ENCODE results near the gene SLC39A1.
A peak's percentile ranks its signal among the peaks of the same experiment; 100 is the strongest.

SLC39A1 gene

DNA sequence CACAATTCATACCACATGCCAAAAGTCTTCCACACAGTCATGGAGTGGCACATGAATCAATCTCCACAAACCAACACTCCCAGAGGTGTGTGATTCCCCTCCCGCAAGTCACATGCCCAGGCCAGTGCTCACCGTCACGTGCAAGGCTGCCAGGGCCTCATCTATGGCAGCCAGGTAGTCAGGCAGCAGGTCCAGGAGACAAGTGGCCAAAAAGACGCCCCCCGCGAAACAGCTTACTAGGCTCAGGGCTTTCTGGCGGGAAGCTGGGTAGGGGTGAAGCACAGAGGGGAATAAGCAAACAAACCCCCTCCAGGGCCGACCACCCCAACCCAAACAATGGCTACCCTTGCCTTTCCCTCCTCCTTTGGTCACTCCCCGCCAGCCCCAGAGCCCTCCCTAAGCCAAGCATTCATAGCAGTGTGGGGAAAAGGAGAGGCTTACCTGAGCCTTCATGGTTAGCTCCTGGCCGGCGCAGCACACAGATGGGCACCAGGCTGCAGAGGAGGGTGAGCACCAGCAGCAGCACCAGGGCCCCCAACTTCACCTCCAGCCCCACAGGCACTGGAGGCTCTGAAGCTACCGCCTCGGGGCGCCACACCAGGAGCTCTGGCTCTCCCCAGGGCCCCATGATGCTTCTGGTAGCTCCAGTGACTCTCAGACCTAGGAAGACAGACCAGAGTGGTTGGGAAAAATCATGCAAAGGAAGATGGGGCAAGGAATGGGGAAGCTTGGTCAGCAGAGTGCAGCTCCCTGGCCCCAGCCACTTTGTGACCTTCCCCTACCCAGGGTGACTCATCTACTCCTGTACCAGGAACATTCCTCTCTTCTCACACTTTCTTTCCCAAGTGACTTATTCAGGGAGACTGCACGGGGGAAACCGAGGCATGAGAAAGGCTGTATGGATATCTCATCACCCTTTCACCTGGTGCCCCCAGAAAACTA, 978 bp downstream of the SLC39A1 start:
- no peak for ATAC-seq
- Mint-ChIP-seq H3K4me1 (peaks cover 62% of the 10 kb centered on the region), H3K9me3 (no peaks in the 10 kb centered on the region), H3K4me3 (peak overlapping the region; percentile 87), H3K27me3 (no peaks in the 10 kb centered on the region), H3K27ac (peak overlapping the region; percentile 85), H3K36me3 (peaks cover 28% of the 10 kb centered on the region)

DNA sequence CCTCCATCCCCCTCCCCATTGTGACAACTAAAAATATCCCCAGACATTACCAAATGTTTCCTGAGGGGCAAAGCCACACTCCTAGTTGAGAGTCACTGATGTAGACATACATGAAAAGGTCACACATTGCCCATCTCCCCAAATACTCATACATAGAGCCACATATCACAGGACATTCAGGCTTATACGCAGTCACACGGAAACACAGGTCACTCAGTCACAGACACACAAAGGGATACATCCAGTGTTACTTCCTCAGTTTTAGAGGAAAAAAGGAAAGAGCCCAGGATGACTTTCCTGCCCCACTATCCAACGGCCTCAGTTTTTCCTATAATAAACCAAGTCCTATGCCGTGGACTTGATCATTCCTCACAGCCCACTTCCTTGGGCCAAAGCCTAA, 1.9 kb downstream of the SLC39A1 start:
- Mint-ChIP-seq H3K9me3 (no peaks in the 10 kb centered on the region), H3K4me3 (peak overlapping the region; percentile 87), H3K27me3 (no peaks in the 10 kb centered on the region), H3K4me1 (peaks cover 65% of the 10 kb centered on the region), H3K36me3 (peaks cover 35% of the 10 kb centered on the region), H3K27ac (peak overlapping the region; percentile 85)
- no peak for ATAC-seq

DNA sequence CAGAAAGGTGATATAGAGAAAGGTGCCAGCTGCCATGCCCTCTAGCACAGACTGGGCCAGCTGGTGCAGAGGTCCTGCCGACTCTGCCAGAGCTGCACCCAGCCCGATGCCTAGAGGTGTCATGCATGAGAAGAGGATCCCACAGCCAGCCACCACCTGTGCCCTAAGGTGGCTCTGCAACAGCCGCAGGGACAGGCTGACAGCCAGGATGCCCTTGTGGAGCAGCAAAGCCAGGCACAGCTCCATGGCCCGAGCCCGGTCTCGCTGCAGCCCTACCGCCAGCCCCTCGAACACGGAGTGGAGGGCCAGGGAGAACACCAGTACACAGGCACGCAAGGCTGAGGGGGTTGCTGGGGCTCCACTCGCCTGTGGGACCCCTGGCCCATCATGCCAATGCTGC, 3.1 kb downstream of the SLC39A1 start:
- H3K9me3 Mint-ChIP-seq, result no peaks in the 10 kb centered on the region
- ATAC-seq, result no peak
- peaks cover 35% of the 10 kb centered on the region for H3K36me3 Mint-ChIP-seq
- no peak overlapping the region for H3K4me3 Mint-ChIP-seq
- no peaks in the 10 kb centered on the region for H3K27me3 Mint-ChIP-seq
- H3K27ac Mint-ChIP-seq, result peak overlapping the region; percentile 94
- H3K4me1 Mint-ChIP-seq, result peaks cover 64% of the 10 kb centered on the region

DNA sequence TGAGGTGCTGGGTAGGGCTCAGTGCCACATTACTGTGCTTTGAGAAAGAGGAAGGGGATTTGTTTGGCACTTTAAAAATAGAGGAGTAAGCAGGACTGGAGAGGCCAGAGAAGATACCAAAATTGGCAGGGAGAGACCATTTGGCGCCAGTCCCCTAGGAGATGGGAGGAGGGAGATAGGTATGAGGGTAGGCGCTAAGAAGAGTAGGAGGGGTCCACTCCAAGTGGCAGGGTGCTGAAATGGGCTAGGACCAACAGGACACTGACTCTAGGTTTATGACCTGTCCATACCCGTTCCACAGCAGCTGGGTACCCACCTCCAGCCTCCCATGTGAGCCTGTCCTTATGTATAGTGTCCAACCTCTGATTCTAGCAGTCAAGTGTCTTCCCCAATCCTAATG, 3.9 kb downstream of the SLC39A1 start:
- Mint-ChIP-seq H3K27me3 (no peaks in the 10 kb centered on the region), H3K4me3 (peak overlapping the region; percentile 10), H3K9me3 (no peaks in the 10 kb centered on the region), H3K36me3 (peaks cover 38% of the 10 kb centered on the region), H3K4me1 (peaks cover 65% of the 10 kb centered on the region), H3K27ac (peak overlapping the region; percentile 94)
- ATAC-seq, result no peak

DNA sequence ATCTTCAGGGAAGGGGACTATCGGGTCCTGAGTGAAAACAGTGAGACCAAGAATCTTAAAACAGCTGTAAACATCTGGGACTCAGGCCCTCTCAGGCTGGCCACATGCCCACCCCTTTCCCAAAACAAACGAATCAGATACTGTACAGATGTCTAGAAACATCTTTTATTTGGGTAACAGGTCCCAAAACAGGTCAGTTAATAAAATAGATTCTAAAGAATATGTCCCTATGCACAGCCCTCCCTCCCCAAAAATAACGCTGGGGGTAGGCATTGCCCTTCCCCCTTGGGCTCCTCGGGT, 4.4 kb downstream of the SLC39A1 start:
- Mint-ChIP-seq H3K36me3 (peaks cover 43% of the 10 kb centered on the region), H3K4me3 (peak overlapping the region; percentile 90), H3K27me3 (no peaks in the 10 kb centered on the region), H3K27ac (peak overlapping the region; percentile 94), H3K4me1 (peaks cover 65% of the 10 kb centered on the region), H3K9me3 (no peaks in the 10 kb centered on the region)
- no peak for ATAC-seq

DNA sequence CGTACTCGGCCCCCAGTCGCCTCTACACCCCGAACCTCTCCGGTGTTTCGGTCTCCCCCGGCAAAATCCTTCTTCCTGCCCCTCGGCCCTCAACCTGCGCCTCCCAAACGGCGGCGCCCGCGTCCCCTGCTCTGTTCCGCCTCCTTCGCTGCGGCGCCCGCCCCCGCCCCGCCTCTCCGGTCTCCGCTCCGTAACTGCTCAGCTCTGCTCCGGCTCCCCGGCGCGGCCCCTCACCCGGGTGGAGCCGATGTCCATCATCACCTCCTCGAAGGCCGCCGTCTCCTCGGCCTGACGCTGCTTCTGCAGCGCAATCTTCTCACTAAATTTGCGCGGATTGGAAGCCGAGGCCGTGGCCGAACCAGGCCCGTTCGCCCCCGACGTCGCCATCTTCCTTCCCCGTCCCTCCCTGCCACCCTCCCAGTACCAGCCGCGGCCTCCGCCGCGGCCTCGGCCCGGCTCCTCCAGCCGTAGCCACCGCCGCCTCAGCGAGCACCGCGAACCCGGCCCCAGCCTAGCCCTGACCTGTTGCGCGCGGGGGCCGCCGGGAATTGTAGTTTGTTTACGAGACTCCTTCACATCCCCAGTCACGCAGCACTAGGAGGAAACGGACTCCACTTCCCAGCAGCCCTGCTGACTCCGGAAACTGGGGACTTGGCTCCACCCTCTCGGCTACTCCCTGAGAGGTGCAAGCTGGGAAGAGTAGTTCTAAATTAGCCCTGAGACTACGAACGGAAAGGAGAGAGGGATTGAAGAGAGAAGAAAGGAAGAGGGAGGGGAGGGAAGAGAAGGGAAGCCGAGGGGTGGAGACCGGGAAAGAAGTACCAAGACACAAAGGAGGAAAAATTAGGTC, 5.0 kb downstream of the SLC39A1 start, which contains the start of gene CRTC2:
Gene CRTC2, minus strand, starts transcription at position 502 of the 850 bp plus-strand sequence. Its CDS starts 115 bp downstream, at position 387.
- peak within 1 kb of the TSS; percentile 94 for H3K27ac Mint-ChIP-seq
- peak; percentile 94 for ATAC-seq
- H3K4me3 Mint-ChIP-seq, result peak within 1 kb of the TSS; percentile 90
- H3K4me1 Mint-ChIP-seq, result peaks cover 68% of the 10 kb centered on the region
- H3K36me3 Mint-ChIP-seq, result peaks cover 46% of the 10 kb centered on the region
- H3K9me3 Mint-ChIP-seq, result no peaks in the 10 kb centered on the region
- no peaks in the 10 kb centered on the region for H3K27me3 Mint-ChIP-seq

DNA sequence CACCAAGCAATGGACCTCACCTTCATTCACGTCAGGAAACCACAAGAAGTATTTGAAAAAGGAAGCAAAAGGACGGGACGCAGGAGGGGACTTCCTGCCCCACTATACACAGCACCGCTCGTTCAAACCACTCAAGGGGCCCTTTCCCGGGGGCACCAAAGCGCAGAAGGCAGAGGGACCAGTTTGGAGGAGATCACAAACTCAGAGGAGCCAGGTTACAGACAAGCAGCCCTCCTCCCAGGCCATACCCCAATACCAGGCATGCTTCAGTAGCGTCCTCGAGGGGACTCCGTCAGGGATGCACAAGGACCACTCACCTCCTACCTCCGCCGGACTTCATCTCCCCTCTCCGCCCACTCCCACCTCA, 5.6 kb downstream of the SLC39A1 start:
- ATAC-seq, result peak; percentile 56
- no peaks in the 10 kb centered on the region for H3K9me3 Mint-ChIP-seq
- H3K27ac Mint-ChIP-seq, result peak overlapping the region; percentile 94
- H3K4me3 Mint-ChIP-seq, result peak overlapping the region; percentile 90
- no peaks in the 10 kb centered on the region for H3K27me3 Mint-ChIP-seq
- H3K36me3 Mint-ChIP-seq, result peaks cover 50% of the 10 kb centered on the region
- H3K4me1 Mint-ChIP-seq, result peaks cover 68% of the 10 kb centered on the region

DNA sequence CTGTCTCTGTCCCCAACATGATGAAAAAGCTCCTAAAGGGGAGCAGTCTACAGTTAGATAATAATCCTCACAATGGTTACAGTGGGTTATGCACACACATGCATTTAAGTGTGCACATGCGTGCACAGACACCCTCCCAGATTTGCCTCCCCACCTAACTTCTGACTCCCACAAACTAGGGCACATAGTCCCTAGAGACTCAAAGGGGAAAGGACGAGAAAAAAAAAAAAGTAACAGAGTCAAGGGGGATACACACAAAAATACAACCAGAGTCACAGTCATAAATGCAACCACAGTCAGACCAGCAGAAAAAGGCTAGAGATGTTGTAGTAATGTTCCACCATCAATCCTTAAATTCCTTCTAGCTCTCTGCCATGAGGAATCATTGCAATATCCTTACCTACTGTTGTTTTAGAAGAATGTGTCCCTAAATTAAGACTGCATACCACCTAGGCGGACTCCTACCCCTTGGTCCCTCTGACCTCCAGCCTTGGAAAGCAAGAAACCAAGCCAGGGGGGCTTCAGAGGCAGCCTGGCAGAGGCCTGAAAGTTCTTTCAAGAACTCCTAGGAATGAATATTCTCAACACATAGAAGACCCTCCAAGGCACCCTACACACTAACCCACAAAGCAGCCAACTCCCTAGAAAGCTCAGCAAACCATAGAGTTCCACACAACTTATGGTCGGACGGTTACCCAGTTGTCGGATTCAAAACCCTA, 6.2 kb downstream of the SLC39A1 start:
- H3K36me3 Mint-ChIP-seq, result peaks cover 51% of the 10 kb centered on the region
- ATAC-seq, result no peak
- no peaks in the 10 kb centered on the region for H3K9me3 Mint-ChIP-seq
- peak overlapping the region; percentile 90 for H3K4me3 Mint-ChIP-seq
- peaks cover 67% of the 10 kb centered on the region for H3K4me1 Mint-ChIP-seq
- no peaks in the 10 kb centered on the region for H3K27me3 Mint-ChIP-seq
- H3K27ac Mint-ChIP-seq, result peak overlapping the region; percentile 94

DNA sequence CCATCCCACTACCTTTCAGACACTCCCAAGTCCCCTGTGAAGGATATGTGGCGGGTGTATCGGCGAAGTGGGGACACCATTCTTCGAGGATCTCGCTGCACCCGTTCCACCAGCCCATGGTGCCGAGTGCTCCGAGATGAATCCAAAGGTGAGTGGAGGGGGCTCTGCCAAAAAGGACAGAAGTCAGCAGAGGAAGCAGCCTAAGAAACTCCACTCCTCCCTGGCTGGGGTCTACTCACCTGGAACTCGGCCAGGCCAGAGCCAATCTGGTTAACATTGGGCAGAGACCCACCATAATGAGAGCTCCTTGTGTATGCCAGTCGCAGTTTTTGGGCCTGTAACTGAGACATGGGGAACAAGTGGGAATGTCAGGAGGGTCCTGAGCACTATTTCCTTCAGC, 8.5 kb downstream of the SLC39A1 start:
- H3K4me3 Mint-ChIP-seq, result no peak overlapping the region
- H3K27me3 Mint-ChIP-seq, result no peaks in the 10 kb centered on the region
- H3K9me3 Mint-ChIP-seq, result no peaks in the 10 kb centered on the region
- H3K36me3 Mint-ChIP-seq, result peaks cover 66% of the 10 kb centered on the region
- no peak for ATAC-seq
- no peak overlapping the region for H3K27ac Mint-ChIP-seq
- H3K4me1 Mint-ChIP-seq, result peaks cover 74% of the 10 kb centered on the region

DNA sequence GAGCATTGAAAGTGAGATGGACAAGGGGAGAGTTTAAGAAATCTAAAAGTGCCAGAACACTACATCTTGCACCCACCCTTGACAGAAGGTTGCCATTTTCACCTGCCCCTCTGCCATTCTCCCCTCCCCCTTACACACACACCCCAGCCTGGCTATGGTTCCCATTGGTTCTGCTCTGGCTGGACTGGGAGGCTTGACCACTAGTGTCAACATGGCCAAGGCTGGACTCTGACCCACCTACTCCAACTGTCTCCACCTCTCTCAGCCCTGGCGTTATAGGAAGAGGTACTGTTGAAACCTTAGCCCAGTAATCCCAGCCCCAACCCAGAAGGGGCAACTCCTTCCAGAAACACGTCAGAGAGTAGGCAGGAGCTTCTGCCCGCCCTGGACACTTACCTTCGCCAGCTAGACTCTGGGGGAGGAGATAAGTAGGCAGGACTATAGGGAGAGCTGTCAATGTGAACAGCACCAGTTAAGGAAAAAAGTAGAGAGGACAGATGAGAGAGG, 9.4 kb downstream of the SLC39A1 start:
- Mint-ChIP-seq H3K36me3 (peaks cover 63% of the 10 kb centered on the region), H3K27ac (peak overlapping the region; percentile 52), H3K27me3 (no peaks in the 10 kb centered on the region), H3K4me3 (peak overlapping the region; percentile 11), H3K4me1 (peaks cover 73% of the 10 kb centered on the region), H3K9me3 (no peaks in the 10 kb centered on the region)
- no peak for ATAC-seq

DNA sequence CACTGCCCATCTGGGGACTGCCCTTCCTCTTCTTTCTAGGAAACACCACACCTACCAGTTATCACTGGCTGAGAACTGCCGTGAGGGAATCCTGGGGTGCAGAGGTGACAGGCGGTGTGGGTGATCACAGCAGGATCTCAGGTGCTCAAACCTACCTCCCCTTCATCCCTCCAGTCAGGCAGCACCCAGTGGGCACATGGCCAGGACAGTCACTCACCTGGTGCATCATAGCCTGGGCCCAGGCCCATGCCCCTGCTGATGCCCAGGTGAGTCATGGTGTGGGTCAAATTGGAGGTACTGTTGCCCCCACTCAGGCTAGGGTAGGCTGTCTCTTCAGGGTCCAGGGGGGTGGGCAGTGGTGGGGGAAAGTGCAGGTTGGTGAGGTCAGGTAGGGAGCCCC, 11.5 kb downstream of the SLC39A1 start:
- peak overlapping the region; percentile 55 for H3K27ac Mint-ChIP-seq
- no peaks in the 10 kb centered on the region for H3K9me3 Mint-ChIP-seq
- no peaks in the 10 kb centered on the region for H3K27me3 Mint-ChIP-seq
- H3K36me3 Mint-ChIP-seq, result peaks cover 57% of the 10 kb centered on the region
- peaks cover 79% of the 10 kb centered on the region for H3K4me1 Mint-ChIP-seq
- no peak overlapping the region for H3K4me3 Mint-ChIP-seq
- no peak for ATAC-seq

DNA sequence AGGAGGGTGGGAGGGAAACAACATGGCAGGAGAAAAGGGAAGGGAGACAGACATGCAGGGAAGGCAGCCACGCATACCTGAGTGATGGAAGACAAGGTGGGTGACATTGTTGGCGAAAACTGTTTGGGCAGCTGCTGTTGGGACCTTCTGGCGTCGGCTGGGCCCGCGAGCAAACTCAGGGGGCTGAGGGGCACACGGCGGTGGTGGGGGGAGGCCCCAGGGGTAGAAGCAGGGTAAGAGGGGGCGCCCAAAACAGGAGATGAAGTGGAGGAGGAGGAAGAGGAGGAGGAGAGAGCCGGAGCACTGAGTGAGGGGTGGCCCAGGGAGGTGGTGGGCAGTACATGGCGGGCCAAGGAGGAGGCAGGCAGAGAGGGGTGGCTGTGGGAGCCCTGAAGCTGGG, 12.2 kb downstream of the SLC39A1 start:
- Mint-ChIP-seq H3K27me3 (no peaks in the 10 kb centered on the region), H3K27ac (peak overlapping the region; percentile 55), H3K36me3 (peaks cover 55% of the 10 kb centered on the region), H3K4me3 (no peak overlapping the region), H3K4me1 (peaks cover 76% of the 10 kb centered on the region), H3K9me3 (no peaks in the 10 kb centered on the region)
- no peak for ATAC-seq

DNA sequence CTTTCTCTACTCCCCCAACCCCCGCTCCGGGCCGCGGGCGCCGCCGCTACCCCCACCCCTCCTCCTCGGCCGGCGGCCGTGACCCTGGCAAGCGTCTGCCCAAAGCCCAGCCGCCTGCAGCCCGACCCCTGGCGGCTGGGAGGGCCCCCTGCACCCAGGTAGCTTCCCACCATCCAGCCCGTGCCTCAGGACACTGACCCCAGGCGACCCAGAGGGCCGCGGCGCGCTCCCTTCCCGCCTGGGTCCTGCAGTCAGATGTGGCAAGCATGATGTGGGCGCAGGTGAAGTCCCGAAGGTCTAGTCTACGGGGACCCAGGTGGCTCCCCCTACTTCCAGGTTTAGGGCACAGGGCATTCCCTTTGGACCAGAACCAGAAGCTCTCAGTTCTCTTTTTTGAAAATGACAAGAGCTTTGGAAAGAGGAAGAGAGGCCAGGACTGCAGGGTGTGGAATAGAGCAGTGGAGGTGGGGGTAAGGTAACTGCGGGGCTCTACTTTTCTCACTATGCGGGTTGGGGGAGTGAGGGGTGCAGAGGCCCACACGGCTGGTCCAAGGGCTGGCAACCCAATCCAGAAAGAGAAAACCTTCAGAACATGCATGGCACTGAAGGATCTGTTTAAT, 16.6 kb downstream of the SLC39A1 start, which contains the start of gene DENND4B:
Gene DENND4B, minus strand, starts transcription at position 97 of the 620 bp plus-strand sequence. CDS start 2,344 bp downstream, outside the sequence.
- H3K36me3 Mint-ChIP-seq, result peaks cover 59% of the 10 kb centered on the region
- H3K27me3 Mint-ChIP-seq, result no peaks in the 10 kb centered on the region
- peak; percentile 79 for ATAC-seq
- peak within 1 kb of the TSS; percentile 95 for H3K4me3 Mint-ChIP-seq
- H3K9me3 Mint-ChIP-seq, result no peaks in the 10 kb centered on the region
- H3K27ac Mint-ChIP-seq, result peak within 1 kb of the TSS; percentile 93
- H3K4me1 Mint-ChIP-seq, result peaks cover 75% of the 10 kb centered on the region

DNA sequence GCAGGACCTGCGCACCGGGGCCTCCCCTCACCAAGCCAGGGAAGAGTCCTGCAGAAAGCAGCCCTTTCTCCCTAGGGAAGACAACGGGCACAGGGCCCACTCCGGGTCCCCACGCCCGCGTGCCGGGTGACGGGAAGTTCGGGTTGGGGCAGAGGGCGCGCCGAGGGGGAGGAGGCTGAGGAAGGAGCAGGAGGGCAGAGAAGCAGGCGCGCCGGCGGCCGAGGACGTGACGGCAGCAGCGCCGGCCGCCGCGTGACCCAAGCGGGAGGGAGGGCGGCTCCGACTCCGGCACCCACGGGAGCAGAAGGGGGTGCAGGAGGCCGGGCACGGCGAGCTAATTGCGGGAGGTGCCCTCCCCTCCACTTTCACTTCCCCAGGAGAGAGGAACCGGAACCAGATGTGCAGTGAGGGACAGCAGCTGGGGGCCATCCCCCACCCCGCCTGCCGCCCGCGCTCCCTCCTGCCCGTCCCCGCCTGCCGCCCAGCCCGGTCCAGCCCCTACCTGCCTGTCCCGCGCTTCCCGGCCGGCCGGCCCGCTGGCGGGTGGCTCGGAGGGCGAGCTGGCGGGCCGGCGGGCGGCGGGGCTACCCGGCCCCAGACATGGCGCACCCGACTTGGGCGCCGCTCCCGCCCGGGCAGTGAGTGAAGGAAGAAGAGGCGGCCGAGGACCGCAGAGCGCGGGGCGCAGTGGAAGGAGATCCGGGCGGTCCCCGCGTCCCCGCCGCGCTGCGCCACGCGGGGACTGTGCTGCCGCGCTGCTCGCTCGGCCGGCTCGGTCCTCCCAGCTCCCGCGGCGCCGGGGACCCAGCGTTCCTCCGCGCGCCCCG, 17.3 kb downstream of the SLC39A1 start:
- no peaks in the 10 kb centered on the region for H3K9me3 Mint-ChIP-seq
- H3K4me1 Mint-ChIP-seq, result peaks cover 72% of the 10 kb centered on the region
- H3K27ac Mint-ChIP-seq, result peak overlapping the region; percentile 93
- peak overlapping the region; percentile 95 for H3K4me3 Mint-ChIP-seq
- ATAC-seq, result peak; percentile 89
- peaks cover 58% of the 10 kb centered on the region for H3K36me3 Mint-ChIP-seq
- no peaks in the 10 kb centered on the region for H3K27me3 Mint-ChIP-seq

Measured in stimulated activated memory B cell treated with anti-CD40 and anti-IgM and Interleukin-4, amounts not matched to agents 10 μg/mL and 1 μg/mL and 100 μg/mL, for 72 hours (primary cell).